ENCODE data around the gene RPA1.
"Not testable (repeated sequence)": the region's sequence is repeated elsewhere in the genome, so short reads cannot be mapped to it uniquely, and the experiment has no call there.

RPA1 gene

GRCh38 chr17:1796800-1797199, 33.0 kb upstream of the RPA1 start:
- Histone ChIP-seq H3K4me3 (ENCODE audit: low read length) (no peak overlapping the region), H3K18ac (ENCODE audit: low read length) (no peak overlapping the region), H2BK5ac (ENCODE audit: low read length) (no peak overlapping the region), H3K23ac (ENCODE audit: low read length) (no peak overlapping the region), H3K56ac (ENCODE audit: low read length) (no peak overlapping the region), H3K79me2 (ENCODE audit: control insufficient read depth, insufficient read depth, low read length) (no peaks in the 10 kb centered on the region), H4K8ac (ENCODE audit: low read depth, low read length) (no peak overlapping the region), H3K9ac (ENCODE audit: low read length) (no peak overlapping the region), H3K27ac (ENCODE audit: low read depth, low read length) (no peak overlapping the region), H3K4me1 (ENCODE audit: control insufficient read depth, low read depth, low read length) (no peaks in the 10 kb centered on the region), H3K4me2 (ENCODE audit: low read length) (no peak overlapping the region), H3K79me1 (ENCODE audit: low read length) (peaks cover 4% of the 10 kb centered on the region), H2BK15ac (replicated peaks; ENCODE audit: low read depth) (no peak overlapping the region), H2AK5ac (ENCODE audit: low read length) (no peak overlapping the region), H2BK120ac (ENCODE audit: low read depth, low read length) (no peak overlapping the region), H3K27me3 (ENCODE audit: insufficient read depth, low read length, poor library complexity) (no peaks in the 10 kb centered on the region), H3K4ac (ENCODE audit: low read depth, low read length) (no peak overlapping the region), H3K36me3 (ENCODE audit: control insufficient read depth, insufficient read depth, low read length) (peaks cover 8% of the 10 kb centered on the region), H4K5ac (ENCODE audit: low read length) (no peak overlapping the region)
- WGBS (ENCODE audit: extremely low coverage, insufficient coverage, low lambda C conversion rate) = no CpG with 5 or more reads among the region's 1 CpG
- DNase-seq = no peak

DNA sequence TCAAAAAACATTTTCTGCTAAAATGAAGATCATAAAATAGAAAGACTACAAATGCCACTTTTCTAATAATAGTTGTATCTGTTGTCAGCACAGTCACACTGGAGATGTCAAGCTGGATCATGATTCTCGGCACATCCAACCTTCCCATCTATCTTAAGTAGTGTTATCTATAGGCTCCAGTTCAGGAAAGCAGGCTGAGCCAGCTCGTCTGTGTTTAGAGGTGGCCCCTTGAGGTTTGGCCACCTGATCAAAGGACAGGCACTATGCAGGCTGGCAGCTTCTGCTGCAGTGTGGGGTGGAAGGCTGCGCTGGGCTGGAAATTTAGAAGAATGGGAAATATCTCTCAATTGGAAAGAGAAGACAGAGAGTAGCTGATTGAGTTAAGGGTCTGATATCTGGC, 32.5 kb upstream of the RPA1 start:
- Histone ChIP-seq H3K4me1 (ENCODE audit: control insufficient read depth, low read depth, low read length) (no peaks in the 10 kb centered on the region), H2BK15ac (replicated peaks; ENCODE audit: low read depth) (no peak overlapping the region), H3K79me2 (ENCODE audit: control insufficient read depth, insufficient read depth, low read length) (no peaks in the 10 kb centered on the region), H3K18ac (ENCODE audit: low read length) (no peak overlapping the region), H3K9ac (ENCODE audit: low read length) (no peak overlapping the region), H3K4me2 (ENCODE audit: low read length) (no peak overlapping the region), H2BK5ac (ENCODE audit: low read length) (no peak overlapping the region), H4K8ac (ENCODE audit: low read depth, low read length) (no peak overlapping the region), H3K56ac (ENCODE audit: low read length) (no peak overlapping the region), H3K27me3 (ENCODE audit: insufficient read depth, low read length, poor library complexity) (no peaks in the 10 kb centered on the region), H3K4ac (ENCODE audit: low read depth, low read length) (no peak overlapping the region), H2BK120ac (ENCODE audit: low read depth, low read length) (no peak overlapping the region), H3K27ac (ENCODE audit: low read depth, low read length) (no peak overlapping the region), H3K4me3 (ENCODE audit: low read length) (no peak overlapping the region), H2AK5ac (ENCODE audit: low read length) (no peak overlapping the region), H4K5ac (ENCODE audit: low read length) (no peak overlapping the region), H3K79me1 (ENCODE audit: low read length) (peaks cover 4% of the 10 kb centered on the region), H3K23ac (ENCODE audit: low read length) (no peak overlapping the region), H3K36me3 (ENCODE audit: control insufficient read depth, insufficient read depth, low read length) (peaks cover 8% of the 10 kb centered on the region)
- no CpG with 5 or more reads among the region's 3 CpGs for WGBS (ENCODE audit: extremely low coverage, insufficient coverage, low lambda C conversion rate)
- no peak for DNase-seq

DNA sequence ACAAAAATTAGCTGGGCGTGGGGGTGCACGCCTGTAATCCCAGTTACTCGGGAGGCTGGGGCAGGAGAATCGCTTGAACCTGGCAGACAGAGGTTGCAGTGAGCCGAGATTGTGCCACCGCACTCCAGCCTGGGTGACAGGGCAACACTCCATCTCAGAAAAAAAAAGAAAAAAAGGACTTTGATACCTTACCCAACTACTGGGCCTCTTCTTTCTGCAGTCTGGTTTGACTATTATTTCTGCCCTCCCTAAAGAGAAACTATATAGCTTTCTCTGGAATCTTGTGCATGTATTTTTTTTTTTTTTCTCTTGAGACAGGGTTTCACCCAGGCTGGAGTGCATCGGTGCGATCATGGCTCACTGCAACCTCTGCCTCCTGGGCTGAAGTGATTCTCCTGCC, 32.0 kb upstream of the RPA1 start:
- H3K79me2 ChIP-seq (ENCODE audit: control insufficient read depth, insufficient read depth, low read length); H2BK5ac ChIP-seq (ENCODE audit: low read length); H3K56ac ChIP-seq (ENCODE audit: low read length); H3K4me1 ChIP-seq (ENCODE audit: control insufficient read depth, low read depth, low read length); H3K27ac ChIP-seq (ENCODE audit: low read depth, low read length); DNase-seq; H3K4ac ChIP-seq (ENCODE audit: low read depth, low read length); H4K8ac ChIP-seq (ENCODE audit: low read depth, low read length); H3K79me1 ChIP-seq (ENCODE audit: low read length); H3K27me3 ChIP-seq (ENCODE audit: insufficient read depth, low read length, poor library complexity); H2AK5ac ChIP-seq (ENCODE audit: low read length); H2BK120ac ChIP-seq (ENCODE audit: low read depth, low read length); H3K36me3 ChIP-seq (ENCODE audit: control insufficient read depth, insufficient read depth, low read length); H3K18ac ChIP-seq (ENCODE audit: low read length); H3K23ac ChIP-seq (ENCODE audit: low read length); H3K4me2 ChIP-seq (ENCODE audit: low read length); H3K9ac ChIP-seq (ENCODE audit: low read length); H4K5ac ChIP-seq (ENCODE audit: low read length); H3K4me3 ChIP-seq (ENCODE audit: low read length); H2BK15ac ChIP-seq (replicated peaks; ENCODE audit: low read depth): not testable (repeated sequence)
- WGBS (ENCODE audit: extremely low coverage, insufficient coverage, low lambda C conversion rate) = no CpG with 5 or more reads among the region's 8 CpGs

GRCh38 chr17:1800240-1800639, 29.6 kb upstream of the RPA1 start:
- Histone ChIP-seq H4K5ac (ENCODE audit: low read length) (no peak overlapping the region), H3K79me2 (ENCODE audit: control insufficient read depth, insufficient read depth, low read length) (no peaks in the 10 kb centered on the region), H3K79me1 (ENCODE audit: low read length) (peaks cover 3% of the 10 kb centered on the region), H3K36me3 (ENCODE audit: control insufficient read depth, insufficient read depth, low read length) (peaks cover 10% of the 10 kb centered on the region), H2BK120ac (ENCODE audit: low read depth, low read length) (no peak overlapping the region), H3K4me1 (ENCODE audit: control insufficient read depth, low read depth, low read length) (no peaks in the 10 kb centered on the region), H4K8ac (ENCODE audit: low read depth, low read length) (no peak overlapping the region), H2BK5ac (ENCODE audit: low read length) (no peak overlapping the region), H3K4ac (ENCODE audit: low read depth, low read length) (no peak overlapping the region), H2AK5ac (ENCODE audit: low read length) (no peak overlapping the region), H3K27ac (ENCODE audit: low read depth, low read length) (no peak overlapping the region), H3K4me2 (ENCODE audit: low read length) (no peak overlapping the region), H3K23ac (ENCODE audit: low read length) (no peak overlapping the region), H3K18ac (ENCODE audit: low read length) (no peak overlapping the region), H3K27me3 (ENCODE audit: insufficient read depth, low read length, poor library complexity) (no peaks in the 10 kb centered on the region), H3K56ac (ENCODE audit: low read length) (no peak overlapping the region), H3K4me3 (ENCODE audit: low read length) (no peak overlapping the region), H3K9ac (ENCODE audit: low read length) (no peak overlapping the region), H2BK15ac (replicated peaks; ENCODE audit: low read depth) (no peak overlapping the region)
- WGBS (ENCODE audit: extremely low coverage, insufficient coverage, low lambda C conversion rate) = no CpG with 5 or more reads among the region's 7 CpGs
- no peak for DNase-seq

- no peaks in the 10 kb centered on the region for H3K4me1 ChIP-seq (ENCODE audit: control insufficient read depth, low read depth, low read length)
- H3K18ac ChIP-seq (ENCODE audit: low read length) = no peak overlapping the region
- peaks cover 10% of the 10 kb centered on the region for H3K36me3 ChIP-seq (ENCODE audit: control insufficient read depth, insufficient read depth, low read length)
- H2AK5ac ChIP-seq (ENCODE audit: low read length) = no peak overlapping the region
- H3K4me3 ChIP-seq (ENCODE audit: low read length) = no peak overlapping the region
- peaks cover 3% of the 10 kb centered on the region for H3K79me1 ChIP-seq (ENCODE audit: low read length)
- no peak overlapping the region for H3K9ac ChIP-seq (ENCODE audit: low read length)
- H4K5ac ChIP-seq (ENCODE audit: low read length) = no peak overlapping the region
- no peak overlapping the region for H3K4me2 ChIP-seq (ENCODE audit: low read length)
- H2BK5ac ChIP-seq (ENCODE audit: low read length) = no peak overlapping the region
- H3K79me2 ChIP-seq (ENCODE audit: control insufficient read depth, insufficient read depth, low read length) = no peaks in the 10 kb centered on the region
- no peak for DNase-seq
- no peak overlapping the region for H3K4ac ChIP-seq (ENCODE audit: low read depth, low read length)
- no peak overlapping the region for H2BK120ac ChIP-seq (ENCODE audit: low read depth, low read length)
- no peak overlapping the region for H2BK15ac ChIP-seq (replicated peaks; ENCODE audit: low read depth)
- no peak overlapping the region for H3K56ac ChIP-seq (ENCODE audit: low read length)
- no peak overlapping the region for H3K23ac ChIP-seq (ENCODE audit: low read length)
- no CpG with 5 or more reads among the region's 4 CpGs for WGBS (ENCODE audit: extremely low coverage, insufficient coverage, low lambda C conversion rate)
- no peak overlapping the region for H3K27ac ChIP-seq (ENCODE audit: low read depth, low read length)
- H4K8ac ChIP-seq (ENCODE audit: low read depth, low read length) = no peak overlapping the region
- no peaks in the 10 kb centered on the region for H3K27me3 ChIP-seq (ENCODE audit: insufficient read depth, low read length, poor library complexity)
These were observed 29.1 kb upstream of the RPA1 start for GRCh38 chr17:1800712-1801111.

- Histone ChIP-seq H3K36me3 (ENCODE audit: control insufficient read depth, insufficient read depth, low read length) (peaks cover 10% of the 10 kb centered on the region), H3K56ac (ENCODE audit: low read length) (no peak overlapping the region), H2BK120ac (ENCODE audit: low read depth, low read length) (no peak overlapping the region), H3K79me1 (ENCODE audit: low read length) (peaks cover 3% of the 10 kb centered on the region), H3K4me2 (ENCODE audit: low read length) (no peak overlapping the region), H4K8ac (ENCODE audit: low read depth, low read length) (no peak overlapping the region), H3K4me3 (ENCODE audit: low read length) (no peak overlapping the region), H2BK5ac (ENCODE audit: low read length) (no peak overlapping the region), H2AK5ac (ENCODE audit: low read length) (no peak overlapping the region), H3K27me3 (ENCODE audit: insufficient read depth, low read length, poor library complexity) (no peaks in the 10 kb centered on the region), H3K9ac (ENCODE audit: low read length) (no peak overlapping the region), H4K5ac (ENCODE audit: low read length) (no peak overlapping the region), H3K18ac (ENCODE audit: low read length) (no peak overlapping the region), H2BK15ac (replicated peaks; ENCODE audit: low read depth) (no peak overlapping the region), H3K27ac (ENCODE audit: low read depth, low read length) (no peak overlapping the region), H3K23ac (ENCODE audit: low read length) (no peak overlapping the region), H3K4me1 (ENCODE audit: control insufficient read depth, low read depth, low read length) (no peaks in the 10 kb centered on the region), H3K79me2 (ENCODE audit: control insufficient read depth, insufficient read depth, low read length) (no peaks in the 10 kb centered on the region), H3K4ac (ENCODE audit: low read depth, low read length) (no peak overlapping the region)
- DNase-seq = no peak
- WGBS (ENCODE audit: extremely low coverage, insufficient coverage, low lambda C conversion rate) = no CpG with 5 or more reads among the region's 1 CpG
These were observed 27.4 kb upstream of the RPA1 start for GRCh38 chr17:1802429-1802828.
